ELF-1 (cell line): ENCODE results near the gene RAD51C.
"Not testable (repeated sequence)": the region's sequence is repeated elsewhere in the genome, so short reads cannot be mapped to it uniquely, and the experiment has no call there.

ENCODE experiments used
- DNase-seq: peaks from one replicate; pipeline ENCODE4 v3.0.0-alpha.2; 2016; ENCODE audit warnings: low read depth, low spot score

RAD51C gene

GRCh38 chr17:58692239-58693055, at the start of gene RAD51C:
TSS of gene RAD51C (plus strand) at chr17:58692602. CDS start at chr17:58692644, 42 bp downstream.
- peak; percentile 87 for DNase-seq

GRCh38 chr17:58643147-58643546, 49.3 kb upstream of the RAD51C start:
- DNase-seq = no peak

- DNase-seq = no peak
Measured at GRCh38 chr17:58648236-58648635, 44.2 kb upstream of the RAD51C start.

GRCh38 chr17:58657962-58658803, 34.2 kb upstream of the RAD51C start:
- peak; percentile 18 for DNase-seq

- peak; percentile 96 for DNase-seq
Measured at GRCh38 chr17:58658804-58659713, 33.3 kb upstream of the RAD51C start.

- DNase-seq = not testable (repeated sequence)
Measured at GRCh38 chr17:58659714-58660084, 32.7 kb upstream of the RAD51C start.

- DNase-seq = no peak
Measured at GRCh38 chr17:58660621-58661020, 31.8 kb upstream of the RAD51C start.

- DNase-seq = no peak
Measured at GRCh38 chr17:58661499-58661898, 30.9 kb upstream of the RAD51C start.

GRCh38 chr17:58664302-58664701, 28.1 kb upstream of the RAD51C start:
- no peak for DNase-seq

GRCh38 chr17:58665946-58666857, 26.2 kb upstream of the RAD51C start:
- DNase-seq = no peak

- DNase-seq = peak; percentile 45
Measured at GRCh38 chr17:58666858-58667267, 25.5 kb upstream of the RAD51C start.

GRCh38 chr17:58667934-58668597, 24.3 kb upstream of the RAD51C start:
- DNase-seq = peak; percentile 27

- no peak for DNase-seq
Measured at GRCh38 chr17:58668598-58668935, 23.8 kb upstream of the RAD51C start.

- no peak for DNase-seq
Measured at GRCh38 chr17:58669853-58670252, 22.5 kb upstream of the RAD51C start.

GRCh38 chr17:58671969-58672368, 20.4 kb upstream of the RAD51C start:
- DNase-seq = peak; percentile 29

- DNase-seq = no peak
Measured at GRCh38 chr17:58677194-58677880, 15.1 kb upstream of the RAD51C start.

- DNase-seq = not testable (repeated sequence)
Measured at GRCh38 chr17:58678287-58678686, 14.1 kb upstream of the RAD51C start.

GRCh38 chr17:58679263-58680037, 13.0 kb upstream of the RAD51C start:
- DNase-seq = peak; percentile 67

GRCh38 chr17:58680038-58680369, 12.4 kb upstream of the RAD51C start:
- peak; percentile 20 for DNase-seq
